ENCODE measurements around the gene UNC13C.
"Not testable (repeated sequence)": the region's sequence is repeated elsewhere in the genome, so short reads cannot be mapped to it uniquely, and the experiment has no call there.

The UNC13C gene

DNA sequence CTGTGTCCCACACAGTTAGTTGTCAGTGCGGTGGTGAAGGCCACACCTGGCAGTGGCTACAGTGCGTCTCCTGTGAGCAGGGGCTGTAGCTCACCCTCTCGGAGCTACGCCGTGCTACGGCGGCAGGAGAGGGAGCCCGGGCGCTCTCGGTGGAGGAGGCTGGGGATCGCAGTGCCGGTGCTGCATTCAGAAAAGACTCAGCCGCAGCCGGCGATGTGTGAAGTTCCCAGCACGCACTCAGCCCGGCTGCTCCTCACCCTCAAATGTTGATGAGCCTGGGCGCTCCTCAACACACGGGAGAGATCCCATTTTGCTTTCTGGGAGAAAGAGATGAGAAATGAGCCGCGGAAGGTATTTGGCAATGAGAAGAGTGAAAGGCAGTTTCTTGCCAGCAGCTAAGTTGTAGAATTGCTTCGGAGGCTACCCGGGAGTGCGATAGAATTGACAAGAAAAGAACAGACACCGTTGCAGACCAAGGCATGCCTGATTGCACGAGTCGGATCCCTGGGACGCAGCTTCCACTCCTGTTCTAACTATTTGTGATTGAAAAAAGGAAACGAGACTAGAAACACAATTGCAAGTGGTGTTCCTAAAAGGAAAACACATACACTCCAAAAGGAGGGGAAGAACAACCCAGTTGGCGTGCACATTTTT is at the start of gene UNC13C:
Gene UNC13C (plus strand): TSS at position 189 of the 654 bp plus-strand sequence. CDS start 34,463 bp downstream, outside the sequence.
- no peak for DNase-seq (ENCODE audit: low read depth in 2 of 2)

DNA sequence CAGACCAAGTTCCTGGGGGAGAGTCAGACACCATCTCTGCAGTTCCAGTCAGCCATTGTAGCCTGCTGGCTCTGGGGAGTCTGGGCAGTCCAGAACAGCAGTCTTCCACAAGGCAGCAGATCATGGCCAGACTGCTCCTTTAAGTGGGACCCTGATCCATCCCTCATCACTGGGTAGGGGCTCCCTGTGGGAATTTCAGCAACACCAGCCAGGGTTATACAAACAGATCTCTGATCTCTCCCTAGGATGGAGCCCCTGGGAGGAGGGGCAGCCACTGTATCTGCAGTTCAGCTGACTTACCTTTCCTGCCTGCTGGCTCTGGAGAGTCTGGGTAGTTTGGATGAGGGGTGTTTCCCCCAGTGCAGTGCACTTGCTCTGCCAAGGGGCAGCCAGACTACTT is 42.1 kb upstream of the UNC13C start:
- DNase-seq (ENCODE audit: low read depth in 2 of 2) = no peak

DNA sequence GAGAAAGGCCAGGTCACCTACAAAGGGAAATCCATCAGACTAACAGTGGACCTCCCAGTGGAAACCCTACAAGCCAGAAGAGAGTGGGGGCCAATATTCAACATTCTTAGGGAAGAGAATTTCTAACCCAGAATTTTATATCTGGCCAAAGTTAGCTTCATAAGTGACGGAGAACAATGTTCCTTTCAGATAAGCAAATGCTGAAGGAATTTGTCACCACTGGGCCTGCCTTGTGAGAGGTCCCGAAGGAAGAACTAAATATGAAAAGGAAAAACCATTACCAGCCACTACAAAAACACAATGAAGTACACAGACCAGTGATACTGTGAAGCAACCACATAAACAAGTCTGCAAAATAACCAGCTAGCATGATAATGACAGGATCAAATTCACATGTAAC is 40.6 kb upstream of the UNC13C start:
- not testable (repeated sequence) for DNase-seq (ENCODE audit: low read depth in 2 of 2)

DNA sequence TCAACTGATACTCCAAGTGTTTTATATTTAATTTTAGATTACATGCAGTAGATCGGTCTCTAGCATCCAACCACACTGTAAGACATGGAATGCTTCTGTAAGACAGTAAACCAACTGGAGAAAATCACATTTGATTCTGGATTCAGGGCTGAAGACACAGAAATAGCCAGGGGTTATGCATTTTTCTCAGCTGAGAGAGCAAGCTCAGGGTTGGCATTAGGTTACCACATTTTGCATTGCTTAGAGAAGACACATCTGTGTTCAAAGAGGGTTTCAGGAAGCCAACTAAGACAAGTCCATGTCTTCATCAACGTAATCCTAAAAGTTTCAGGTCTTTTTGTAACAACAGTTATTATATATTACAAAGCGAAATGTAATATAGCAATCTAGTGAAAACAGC is 27.7 kb upstream of the UNC13C start:
- no peak for DNase-seq (ENCODE audit: low read depth in 2 of 2)

DNA sequence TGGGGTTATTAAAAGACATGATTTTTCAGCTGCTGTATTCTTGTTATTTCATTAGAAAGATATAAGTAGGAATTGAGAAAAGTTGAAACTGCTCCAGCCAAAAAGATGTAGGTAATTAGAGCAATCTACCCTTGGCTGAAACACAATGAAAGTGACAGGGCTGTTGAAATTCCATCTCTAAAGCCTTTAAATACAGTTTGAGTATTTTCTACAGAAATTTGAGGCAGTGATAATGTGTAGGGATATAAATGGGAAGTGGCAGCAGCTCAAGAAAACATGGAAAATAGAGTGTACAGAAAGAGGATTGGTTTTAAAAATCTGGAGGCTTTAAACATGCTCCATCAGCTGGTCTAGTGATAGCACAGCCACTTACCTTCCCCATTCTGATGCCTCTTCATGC is 22.8 kb upstream of the UNC13C start:
- no peak for DNase-seq (ENCODE audit: low read depth in 2 of 2)

DNA sequence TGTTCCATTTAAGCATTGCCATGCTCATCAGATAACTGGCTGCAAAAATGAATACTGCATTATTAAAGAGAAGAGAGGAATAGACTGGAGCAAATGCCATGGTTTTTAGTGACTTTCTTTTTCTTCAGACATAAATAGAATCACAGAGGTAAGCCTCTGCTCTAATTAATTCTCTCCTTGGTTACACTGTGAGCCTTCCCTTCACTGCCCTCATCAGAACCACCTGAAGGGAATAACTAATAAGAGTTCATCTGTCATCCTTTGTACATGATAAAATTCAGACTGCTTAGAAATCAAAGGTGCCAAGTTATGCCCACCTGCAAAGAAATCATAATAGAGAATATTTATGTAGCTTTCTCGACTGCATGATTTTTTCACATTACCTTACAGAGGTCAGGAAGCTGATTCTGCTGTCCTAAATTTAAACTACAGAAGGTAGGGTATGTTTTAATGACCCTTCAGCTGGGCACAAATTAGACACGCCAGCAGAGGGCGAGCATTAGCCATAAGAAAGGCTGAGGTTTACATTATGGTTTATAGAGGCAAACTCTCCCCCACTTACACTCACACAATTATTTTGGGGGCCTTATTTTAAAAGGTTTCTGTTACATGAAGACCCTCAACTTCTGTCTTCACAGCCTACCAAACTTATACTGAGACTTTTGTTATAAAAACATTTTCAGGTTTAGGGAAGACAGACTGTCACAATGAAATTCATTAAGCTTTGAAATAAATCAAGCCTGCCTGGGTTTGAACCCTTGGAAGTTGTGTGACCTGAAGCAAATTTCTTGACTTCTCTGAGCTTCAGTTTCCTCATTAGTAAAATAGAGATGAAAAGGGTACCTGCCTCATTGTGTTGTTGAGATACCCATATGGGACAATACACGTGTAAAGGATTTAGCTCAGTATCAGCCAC is 15.3 kb upstream of the UNC13C start:
- DNase-seq (ENCODE audit: low read depth in 2 of 2) = no peak

DNA sequence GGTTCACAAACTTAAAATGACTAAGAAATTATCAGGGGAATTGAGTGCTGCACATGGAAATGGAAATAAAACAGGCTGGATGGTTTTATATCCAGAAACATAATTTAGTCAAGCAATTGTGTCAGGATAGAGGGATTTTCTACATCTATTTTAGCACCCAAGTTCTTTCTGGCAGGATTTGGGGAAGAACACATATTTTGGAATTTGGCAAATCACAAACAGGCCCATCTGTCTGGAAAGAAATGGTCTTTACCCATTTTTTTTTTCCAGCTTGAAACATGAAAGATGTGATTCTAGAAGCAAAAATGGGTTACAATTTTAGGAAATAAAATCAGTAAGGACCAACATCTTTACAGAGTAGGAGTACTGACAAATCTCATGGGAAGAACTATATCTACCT is 14.4 kb upstream of the UNC13C start:
- DNase-seq (ENCODE audit: low read depth in 2 of 2) = no peak

DNA sequence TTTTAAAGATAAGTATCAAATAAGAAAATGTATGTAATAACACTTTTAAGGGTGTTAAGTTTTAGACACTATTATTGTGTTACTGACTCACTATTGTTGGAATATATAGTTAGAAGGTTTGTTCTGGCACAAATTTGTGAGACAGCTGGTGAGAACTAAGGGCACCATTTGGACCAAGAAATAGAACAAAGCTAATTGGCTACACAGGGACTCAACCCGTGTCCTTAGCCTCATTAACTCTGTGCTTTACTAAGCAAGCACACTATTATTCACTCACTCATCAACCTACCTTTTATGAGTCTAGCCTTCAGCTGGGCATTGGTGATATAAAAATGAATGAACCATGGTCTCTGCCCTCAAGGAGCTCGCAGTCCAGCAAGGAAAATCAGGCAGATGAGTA is 4.1 kb upstream of the UNC13C start:
- DNase-seq (ENCODE audit: low read depth in 2 of 2) = no peak

DNA sequence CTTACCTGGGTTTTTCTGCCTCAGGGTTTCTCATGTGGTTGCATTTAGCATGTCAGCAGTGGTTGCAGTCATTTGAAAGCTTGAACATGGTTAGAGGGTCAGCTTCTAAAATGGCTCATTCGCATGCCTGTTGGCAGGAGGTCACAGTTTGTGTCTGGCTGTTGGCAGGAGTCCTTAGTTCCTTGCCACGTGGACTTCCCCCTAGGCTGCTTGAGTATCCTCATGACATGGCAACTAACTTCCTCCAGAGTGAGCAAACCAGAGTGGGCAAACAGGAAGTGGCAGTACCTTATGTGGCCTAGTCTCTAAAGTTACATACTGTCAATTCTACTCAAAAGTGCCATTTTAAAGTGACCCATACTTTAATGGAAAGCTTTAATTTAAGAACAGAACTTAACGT is 3.4 kb upstream of the UNC13C start:
- DNase-seq (ENCODE audit: low read depth in 2 of 2) = no peak

DNA sequence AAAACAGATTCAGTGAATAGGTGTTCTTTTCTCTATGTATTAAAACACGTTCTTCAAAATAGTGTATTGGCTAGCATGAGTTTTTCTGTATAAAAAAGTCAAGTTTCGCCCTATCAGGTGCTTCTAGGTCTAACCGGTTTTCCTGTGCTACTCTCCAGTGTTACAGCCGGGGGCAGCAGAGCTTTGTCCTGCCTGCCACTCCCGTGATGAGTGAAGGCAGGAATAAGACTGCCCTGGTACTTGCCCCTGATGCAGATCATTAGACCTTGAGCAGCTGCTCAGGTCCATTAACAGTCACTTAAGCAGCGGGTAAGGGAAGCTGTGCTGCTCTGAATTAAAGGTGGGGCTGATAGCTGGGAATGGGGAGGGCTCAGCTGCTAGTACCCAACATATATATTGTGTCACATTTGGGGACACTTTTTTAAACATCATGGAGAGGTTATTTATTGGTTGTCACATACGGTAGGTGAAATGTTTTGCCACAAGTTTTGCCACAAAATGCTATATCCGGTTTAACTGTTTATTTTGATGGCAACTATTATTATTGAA is 1.3 kb upstream of the UNC13C start:
- no peak for DNase-seq (ENCODE audit: low read depth in 2 of 2)

DNA sequence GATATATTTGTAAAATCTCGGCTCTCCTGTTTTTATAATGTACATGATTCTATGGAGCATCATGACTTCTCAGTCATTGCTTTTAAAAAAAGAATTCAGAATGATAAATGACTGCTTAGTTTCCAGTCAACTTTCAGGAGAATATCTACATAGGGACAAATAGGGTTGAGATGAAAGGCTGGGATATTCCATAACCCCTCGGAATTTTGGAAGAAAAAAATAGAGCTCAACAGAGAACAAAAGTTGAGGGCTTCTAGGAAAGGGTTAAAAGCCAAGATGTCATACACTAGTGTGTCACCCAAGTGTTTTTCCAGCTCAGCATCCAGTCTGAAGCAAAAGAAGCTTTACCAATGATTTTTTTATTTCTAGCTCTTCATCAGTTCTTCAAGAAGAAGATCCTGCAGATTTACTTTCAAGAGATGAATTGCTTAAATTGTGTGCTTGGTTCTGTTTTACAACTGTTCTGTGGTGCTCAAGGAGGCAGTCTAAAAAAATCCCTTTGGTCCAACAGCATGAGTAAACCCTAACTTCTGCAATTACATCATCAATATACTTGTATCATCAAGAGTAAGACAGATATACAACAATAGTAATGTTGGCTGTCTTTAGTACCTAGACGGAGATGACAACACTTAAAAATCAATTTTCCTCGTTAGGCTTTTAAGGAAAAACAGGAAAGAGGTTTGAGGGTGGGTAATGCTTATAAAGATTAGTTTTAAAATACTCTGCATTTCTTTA is 979 bp downstream of the UNC13C start:
- no peak for DNase-seq (ENCODE audit: low read depth in 2 of 2)

DNA sequence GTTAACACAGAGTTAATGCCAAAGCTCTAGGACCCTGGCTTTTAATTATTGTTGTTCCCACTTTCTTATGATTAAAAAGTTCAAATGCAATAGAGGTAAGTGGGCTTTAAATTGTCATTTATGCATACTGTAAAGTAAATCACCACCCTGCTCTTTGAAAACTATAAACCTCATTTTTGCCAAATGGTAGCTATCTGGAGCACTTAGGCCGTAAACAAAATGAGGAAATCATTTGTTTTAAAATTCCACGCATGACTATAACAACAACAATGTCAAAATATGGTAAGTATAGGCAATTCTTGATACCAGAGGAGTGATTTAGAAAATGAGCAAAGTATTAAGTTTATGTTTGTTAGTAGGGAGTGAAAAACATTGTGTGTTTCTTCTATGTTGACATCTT is 1.8 kb downstream of the UNC13C start:
- DNase-seq (ENCODE audit: low read depth in 2 of 2) = no peak

DNA sequence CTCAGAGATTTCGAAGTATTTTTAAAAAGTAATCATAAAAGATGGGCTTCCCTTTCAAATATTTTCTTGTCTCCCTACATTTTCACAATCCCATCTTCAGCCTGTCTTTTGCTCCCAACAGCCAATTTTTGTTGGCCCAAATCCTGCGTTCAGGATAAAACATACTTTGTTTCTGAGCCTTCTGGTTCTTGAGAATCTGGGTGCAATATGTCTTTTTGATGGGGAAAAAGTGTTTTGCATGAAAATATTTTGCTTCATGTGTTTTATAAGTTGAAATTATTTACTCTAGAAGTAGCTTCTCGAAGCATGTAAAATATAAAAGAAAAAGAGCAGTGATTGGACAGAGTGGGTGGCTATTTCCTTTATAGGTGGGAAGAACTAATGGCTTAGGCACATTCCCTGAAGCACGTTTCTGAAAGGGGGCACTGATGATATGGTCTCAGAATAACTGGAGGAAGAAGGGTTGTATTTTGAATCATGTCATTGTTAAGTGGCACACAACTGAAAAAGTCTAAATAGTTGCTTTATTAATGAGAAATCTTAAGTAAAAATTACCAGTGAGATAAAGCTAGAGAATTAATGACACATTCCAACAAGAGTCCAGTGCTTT is 3.9 kb downstream of the UNC13C start:
- no peak for DNase-seq (ENCODE audit: low read depth in 2 of 2)

DNA sequence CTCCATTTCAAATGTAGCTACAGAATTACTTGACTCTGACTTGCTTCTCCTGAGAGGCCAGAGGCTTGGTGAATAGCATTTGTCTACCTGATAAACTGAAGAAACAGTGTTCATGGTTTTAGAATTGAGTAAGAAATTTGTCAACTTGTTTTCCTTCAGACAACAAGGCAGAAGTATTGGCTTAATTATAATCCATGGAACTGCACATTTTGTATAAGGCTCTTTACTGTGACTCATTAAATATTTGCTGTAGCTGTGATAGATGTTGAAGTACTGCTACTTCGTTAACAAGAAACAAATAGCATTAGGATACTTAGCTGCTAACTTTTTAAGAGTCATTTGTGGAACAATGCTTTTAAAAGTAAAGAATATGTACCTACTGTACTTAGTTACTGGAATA is 4.6 kb downstream of the UNC13C start:
- DNase-seq (ENCODE audit: low read depth in 2 of 2) = no peak

DNA sequence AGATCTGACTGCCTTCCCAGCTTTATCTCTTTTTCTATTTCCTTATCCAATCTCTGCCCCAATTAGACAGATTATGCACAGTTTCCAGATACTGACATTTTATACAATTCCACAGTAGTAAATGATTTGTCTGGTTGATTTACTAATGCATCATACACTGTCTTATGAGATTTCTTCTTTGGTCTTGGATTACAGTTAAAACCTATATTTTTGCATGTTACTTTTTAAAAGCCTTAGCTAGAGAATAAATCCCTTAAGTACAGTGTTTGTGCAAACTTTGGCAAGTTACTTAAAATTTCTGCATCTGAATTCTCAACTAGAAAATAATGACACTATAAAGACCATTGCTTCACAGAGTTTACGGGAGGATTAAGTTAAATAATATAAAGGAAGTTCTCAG is 6.0 kb downstream of the UNC13C start:
- no peak for DNase-seq (ENCODE audit: low read depth in 2 of 2)

DNA sequence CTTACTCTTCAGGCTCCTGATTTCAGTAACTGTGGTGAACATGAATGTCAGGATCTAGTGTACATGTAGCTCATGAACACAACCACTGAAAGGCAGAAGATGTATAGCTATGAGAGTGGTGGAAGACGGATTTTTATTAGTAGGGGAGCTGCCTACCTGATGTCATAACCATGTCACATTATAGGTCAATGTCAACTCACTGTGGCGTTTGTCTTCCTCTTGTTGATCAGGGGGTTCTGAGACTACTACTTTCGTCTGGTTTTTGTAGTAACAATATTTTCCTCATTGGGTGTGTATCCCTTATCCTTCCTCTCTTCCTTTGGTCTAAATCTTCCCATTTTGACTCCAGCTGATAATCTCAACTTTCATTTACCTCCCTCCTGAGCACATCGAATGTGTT is 7.3 kb downstream of the UNC13C start:
- DNase-seq (ENCODE audit: low read depth in 2 of 2) = no peak

DNA sequence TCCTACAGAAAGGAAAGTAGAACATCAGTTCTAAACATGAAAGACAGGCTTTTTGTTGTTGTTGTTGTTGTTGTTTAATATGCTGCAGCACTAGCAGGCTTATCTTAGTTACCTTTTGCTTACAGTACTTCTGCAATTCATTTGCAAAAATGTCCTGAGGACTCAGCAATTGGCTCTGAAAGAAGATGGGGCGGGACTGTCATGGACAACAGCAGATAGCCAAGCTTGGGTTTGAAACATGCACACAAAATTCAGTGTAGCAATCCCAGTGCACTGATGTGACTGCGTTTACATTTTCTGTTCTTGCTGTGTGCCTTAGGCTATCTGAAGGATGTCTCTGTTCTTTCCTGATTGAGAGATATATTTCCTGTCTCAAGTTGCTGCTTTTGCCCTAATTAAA is 9.2 kb downstream of the UNC13C start:
- DNase-seq (ENCODE audit: low read depth in 2 of 2) = no peak

DNA sequence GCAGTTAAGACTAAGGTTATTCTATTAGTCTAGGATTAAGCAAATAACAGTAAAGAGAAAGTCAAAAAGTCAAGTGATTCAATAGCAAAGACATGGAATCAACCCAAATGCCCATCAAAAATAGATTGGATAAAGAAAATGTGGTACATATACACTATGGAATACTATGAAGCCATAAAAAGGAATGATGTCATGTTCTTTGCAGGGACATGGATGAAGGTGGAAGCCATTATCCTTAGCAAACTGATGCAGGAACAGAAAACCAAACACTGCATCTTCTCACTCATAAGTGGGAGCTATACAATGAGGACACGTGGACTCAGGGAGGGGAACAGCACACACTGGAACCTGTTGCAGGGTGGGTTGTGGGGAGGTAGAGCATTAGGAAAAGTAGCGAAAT is 29.0 kb downstream of the UNC13C start:
- no peak for DNase-seq (ENCODE audit: low read depth in 2 of 2)

DNA sequence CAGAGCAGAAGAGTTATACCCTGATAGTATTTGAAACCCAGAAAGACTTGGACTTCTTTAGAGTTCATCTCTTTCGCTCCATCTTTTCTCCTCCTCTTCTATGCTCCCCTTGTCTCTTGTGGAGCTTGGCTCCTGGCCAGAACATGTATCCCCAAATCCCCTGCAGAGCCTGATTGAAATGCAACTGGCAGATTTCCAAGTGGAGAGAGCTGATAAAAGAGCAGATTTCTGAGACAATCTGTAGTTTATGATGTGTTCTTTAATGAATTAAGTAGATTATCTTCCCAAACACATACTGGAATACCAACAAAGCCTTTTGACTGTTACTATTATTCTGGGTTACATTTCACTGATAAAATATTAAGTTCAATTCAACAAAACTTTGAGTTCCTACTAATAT is 33.4 kb downstream of the UNC13C start:
- no peak for DNase-seq (ENCODE audit: low read depth in 2 of 2)

DNA sequence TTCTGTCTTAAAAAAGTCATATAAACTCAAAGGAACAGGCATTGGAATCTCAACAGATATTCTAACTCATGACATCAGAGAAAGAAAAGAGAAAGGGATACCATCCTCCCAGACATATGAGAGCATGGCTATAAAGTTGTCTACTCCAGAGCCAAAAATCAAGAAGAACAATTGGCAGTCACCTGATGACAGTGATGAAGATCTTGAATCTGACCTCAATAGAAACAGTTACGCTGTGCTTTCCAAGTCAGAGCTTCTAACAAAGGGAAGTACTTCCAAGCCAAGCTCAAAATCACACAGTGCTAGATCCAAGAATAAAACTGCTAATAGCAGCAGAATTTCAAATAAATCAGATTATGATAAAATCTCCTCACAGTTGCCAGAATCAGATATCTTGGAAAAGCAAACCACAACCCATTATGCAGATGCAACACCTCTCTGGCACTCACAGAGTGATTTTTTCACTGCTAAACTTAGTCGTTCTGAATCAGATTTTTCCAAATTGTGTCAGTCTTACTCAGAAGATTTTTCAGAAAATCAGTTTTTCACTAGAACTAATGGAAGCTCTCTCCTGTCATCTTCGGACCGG is 35.9 kb downstream of the UNC13C start:
- no peak for DNase-seq (ENCODE audit: low read depth in 2 of 2)

DNA sequence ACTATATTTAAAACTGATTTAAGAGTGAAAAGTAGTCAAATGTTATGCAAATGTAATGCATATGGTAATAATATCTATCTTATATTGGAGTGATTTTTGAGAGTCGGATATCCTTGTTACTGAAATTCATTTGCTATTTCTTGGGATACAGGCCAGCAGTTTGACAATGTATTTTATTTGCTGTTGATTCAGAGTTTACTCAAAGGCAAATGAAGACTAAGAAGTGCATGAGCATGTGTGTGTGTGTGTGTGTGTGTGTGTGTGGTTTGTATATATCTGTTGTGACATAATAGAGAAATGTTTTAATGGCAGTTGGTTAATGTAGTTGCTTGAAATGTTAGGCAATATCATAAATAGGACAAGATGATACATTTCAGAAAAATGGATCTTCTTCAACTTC is 39.0 kb downstream of the UNC13C start:
- DNase-seq (ENCODE audit: low read depth in 2 of 2) = no peak

DNA sequence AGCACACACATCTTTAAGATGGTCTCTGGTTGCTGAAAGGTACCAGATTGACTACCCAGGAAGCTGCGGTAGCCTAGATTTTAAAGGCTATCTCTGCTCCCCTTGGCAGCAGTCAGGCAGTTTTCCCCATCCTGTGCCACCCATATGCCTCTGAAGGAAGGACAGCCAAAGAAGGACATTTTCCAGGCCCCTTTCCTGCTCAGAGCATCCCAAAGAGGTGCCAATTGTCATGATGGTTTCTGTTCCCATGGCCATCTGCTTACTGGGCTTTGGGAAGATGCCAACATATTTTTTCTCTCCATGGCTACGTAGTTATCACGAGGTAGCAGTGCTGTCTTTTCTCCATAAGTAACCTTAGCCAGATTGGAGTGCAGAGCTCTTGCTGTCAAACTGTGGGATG is 39.7 kb downstream of the UNC13C start:
- DNase-seq (ENCODE audit: low read depth in 2 of 2) = no peak
